Neural progenitor cell (in vitro differentiated cells): ENCODE measurements around the gene NFE2.

Experiments
- CTCF ChIP-seq: fragments of 200-600 bp; sonication (generic); IDR thresholded peaks from 2 replicates; pipeline ENCODE4 v1.5.1; 2017; ENCODE audit warnings: antibody characterized with exemption, mild to moderate bottlenecking
- EZH2 ChIP-seq: fragments of 200-600 bp; sonication (generic); IDR thresholded peaks from 2 replicates; pipeline ENCODE4 v1.6.1; 2017; ENCODE audit warnings: antibody characterized with exemption, mild to moderate bottlenecking, moderate library complexity
- EZH2phosphoT487 ChIP-seq: fragments of 200-600 bp; sonication (generic); IDR thresholded peaks from 2 replicates; pipeline ENCODE4 v1.6.1; 2017; ENCODE audit warnings: antibody characterized with exemption

- no peak for TF ChIP-seq CTCF
- no peak for TF ChIP-seq EZH2
- no peak for TF ChIP-seq EZH2phosphoT487
These were observed 21.0 kb downstream of the NFE2 start, which contains the start of gene CBX5 for GRCh38 chr12:54279632-54280467.
